SH-SY5Y (cell line): Measurements from ENCODE around the gene NCR1.

Experiments used
- GATA2 ChIP-seq: IDR thresholded peaks from 2 replicates; pipeline ENCODE4 v1.6.1; 2011; ENCODE audit warnings: mild to moderate bottlenecking, low read depth, low read length
- GATA3 ChIP-seq: IDR thresholded peaks from 2 replicates; pipeline ENCODE4 v1.6.1; 2011; ENCODE audit warnings: low read depth, mild to moderate bottlenecking, low read length, moderate library complexity

The NCR1 gene

GRCh38 chr19:54906819-54907218 lies 871 bp downstream of the NCR1 start:
- TF ChIP-seq GATA3 (no peak), GATA2 (no peak)

GRCh38 chr19:54916822-54917221 lies 10.9 kb downstream of the NCR1 start:
- TF ChIP-seq GATA2 (no peak), GATA3 (no peak)

- TF ChIP-seq GATA3: no peak
- TF ChIP-seq GATA2: no peak
These were observed 12.6 kb downstream of the NCR1 start for GRCh38 chr19:54918499-54918898.

GRCh38 chr19:54921082-54921481 lies 15.1 kb downstream of the NCR1 start:
- no peak for TF ChIP-seq GATA2
- no peak for TF ChIP-seq GATA3

- TF ChIP-seq GATA3: no peak
- TF ChIP-seq GATA2: no peak
These were observed 17.3 kb downstream of the NCR1 start for GRCh38 chr19:54923276-54923675.

- no peak for TF ChIP-seq GATA2
- TF ChIP-seq GATA3: no peak
These were observed 22.4 kb downstream of the NCR1 start for GRCh38 chr19:54928299-54928698.

- TF ChIP-seq GATA3 (no peak), GATA2 (no peak)
These were observed 32.0 kb downstream of the NCR1 start for GRCh38 chr19:54937926-54938325.

- no peak for TF ChIP-seq GATA3
- no peak for TF ChIP-seq GATA2
These were observed 33.0 kb downstream of the NCR1 start for GRCh38 chr19:54938906-54939305.

- TF ChIP-seq GATA2 (no peak), GATA3 (no peak)
These were observed 41.4 kb downstream of the NCR1 start, which contains the start of gene NLRP7 for GRCh38 chr19:54947381-54947780. Gene NLRP7 (minus strand): TSS chr19:54947530.

- TF ChIP-seq GATA3 (no peak), GATA2 (no peak)
These were observed 43.5 kb downstream of the NCR1 start for GRCh38 chr19:54949412-54949811.

- TF ChIP-seq GATA2 (no peak), GATA3 (no peak)
These were observed 46.8 kb downstream of the NCR1 start for GRCh38 chr19:54952591-54953344.

- TF ChIP-seq GATA2: no peak
- TF ChIP-seq GATA3: no peak
These were observed 49.4 kb downstream of the NCR1 start for GRCh38 chr19:54955376-54955775.

- TF ChIP-seq GATA3 (no peak), GATA2 (no peak)
These were observed 53.9 kb downstream of the NCR1 start for GRCh38 chr19:54959840-54960239.
